Thymus (tissue), 2 donors: Measurements from ENCODE around the gene NUP155. TPM values are rescaled to one million over a fixed set of nuclear protein-coding genes. Genes with fewer than 3 reads are reported as not detected.

ENCODE experiments used
- polyA plus RNA-seq: library from polyadenylated mRNA; stranded (reverse); fragments of 200-250 nt; gene quantifications from one replicate; pipeline ENCODE4 v1.2.3, GENCODE V29; 2013
- total RNA-seq: library from RNA; stranded (reverse); fragments of 120-200 nt; gene quantifications from one replicate; pipeline ENCODE4 v1.2.4, GENCODE V29; 2013
- donor health status: healthy.

Gene NUP155
- total and polyA plus RNA-seq, 2 donors = 6.0 to 32.2 TPM

Other genes with a start within 250 kb of the NUP155 start
- 20.2 TPM for gene CPLANE1, start 121.7 kb downstream of the NUP155 start, total RNA-seq
- 6.0 TPM for gene CPLANE1, start 121.7 kb downstream of the NUP155 start, polyA plus RNA-seq
- gene WDR70, start 8.2 kb upstream of the NUP155 start, total RNA-seq = 39.9 TPM
- gene WDR70, start 8.2 kb upstream of the NUP155 start, polyA plus RNA-seq = 34.4 TPM